Measurements from ENCODE around the gene FKBP3. TPM values are rescaled to one million over a fixed set of nuclear protein-coding genes. Genes with fewer than 3 reads are reported as not detected.
A peak's percentile ranks its signal among the peaks of the same experiment; 100 is the strongest.
"Not testable (repeated sequence)": the region's sequence is repeated elsewhere in the genome, so short reads cannot be mapped to it uniquely, and the experiment has no call there.

Gene FKBP3
- total RNA-seq, 1 donor from 2014 or later, result 67.0 TPM

DNA sequence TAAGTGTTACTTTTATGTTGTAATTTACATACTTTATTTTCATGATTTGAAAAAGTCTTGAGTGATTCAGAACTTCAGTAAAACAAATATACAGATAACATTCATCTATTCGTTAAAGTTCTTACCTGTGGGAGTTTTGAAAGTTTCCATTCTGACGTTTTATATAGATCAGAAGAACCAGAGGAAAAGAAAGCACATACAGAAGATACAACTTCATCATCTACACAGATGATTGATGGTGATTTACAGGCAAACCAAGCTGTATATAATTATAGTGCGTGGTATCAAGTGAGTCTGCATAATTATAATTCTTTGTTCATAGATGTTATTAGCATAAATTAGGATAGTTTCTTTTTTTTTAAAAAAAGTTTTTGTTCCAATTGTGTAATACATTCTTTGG is 20.0 kb downstream of the FKBP3 start:
- no peak for DNase-seq (ENCODE audit: low read depth)

DNA sequence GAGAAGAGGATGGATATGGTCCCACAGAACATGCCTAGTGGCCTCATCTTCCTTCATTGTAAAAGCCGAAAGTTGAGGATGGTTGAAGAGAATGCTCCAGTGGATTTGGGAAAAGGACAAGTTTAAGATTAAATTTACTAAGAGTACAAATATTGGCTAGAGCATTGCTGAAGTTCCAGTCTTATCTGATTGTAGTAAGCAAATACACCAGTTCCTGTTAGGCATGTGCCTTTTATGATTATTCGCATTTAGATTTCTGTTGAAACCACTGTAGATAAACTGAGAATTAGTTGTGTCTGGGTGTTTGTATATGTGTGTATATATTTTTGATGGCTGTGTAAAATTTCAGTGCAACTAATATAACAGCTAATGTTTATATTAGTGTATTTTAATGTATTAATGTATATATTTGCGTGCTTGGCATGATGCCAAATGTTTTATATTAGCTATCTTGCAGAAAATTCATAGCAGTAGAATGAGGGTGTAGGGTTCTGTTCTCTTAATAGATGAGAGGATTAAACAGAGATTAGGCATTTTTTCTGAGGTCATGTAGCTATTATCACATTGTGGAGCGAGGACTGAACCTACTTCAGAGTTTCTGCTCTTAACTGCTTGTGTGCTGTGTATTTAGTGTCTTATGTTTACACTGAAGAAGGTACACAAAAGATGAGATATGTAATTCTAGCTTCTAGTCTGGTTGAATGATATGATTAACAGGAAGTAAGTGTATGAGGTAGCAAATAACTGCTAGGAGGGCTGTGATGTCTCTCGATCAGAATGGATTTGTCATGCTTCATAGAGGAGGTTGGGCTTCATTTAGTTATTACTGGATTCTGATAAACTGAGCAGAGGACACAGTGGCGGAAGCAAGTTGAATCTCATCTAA is 21.1 kb downstream of the FKBP3 start:
- DNase-seq (ENCODE audit: low read depth), result no peak

DNA sequence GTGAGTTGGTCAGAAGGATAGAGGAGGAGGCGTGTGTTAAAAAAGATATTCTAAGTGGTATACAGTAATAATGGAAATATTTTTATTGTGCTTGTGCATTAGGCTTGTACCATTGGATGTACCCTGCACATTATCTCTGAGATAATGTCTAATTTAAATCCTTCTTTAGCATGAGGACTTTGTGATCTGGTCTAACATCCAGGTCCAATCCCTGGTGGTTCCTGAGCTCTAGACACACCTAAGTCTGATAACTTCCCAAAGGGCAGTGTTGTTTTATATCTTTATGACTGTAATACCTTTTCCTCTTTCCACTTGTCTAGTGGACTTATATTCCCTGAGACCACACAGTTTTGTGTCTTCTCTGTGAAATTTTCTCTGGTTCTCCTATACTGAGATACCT is 29.7 kb downstream of the FKBP3 start:
- no peak for DNase-seq (ENCODE audit: low read depth)

DNA sequence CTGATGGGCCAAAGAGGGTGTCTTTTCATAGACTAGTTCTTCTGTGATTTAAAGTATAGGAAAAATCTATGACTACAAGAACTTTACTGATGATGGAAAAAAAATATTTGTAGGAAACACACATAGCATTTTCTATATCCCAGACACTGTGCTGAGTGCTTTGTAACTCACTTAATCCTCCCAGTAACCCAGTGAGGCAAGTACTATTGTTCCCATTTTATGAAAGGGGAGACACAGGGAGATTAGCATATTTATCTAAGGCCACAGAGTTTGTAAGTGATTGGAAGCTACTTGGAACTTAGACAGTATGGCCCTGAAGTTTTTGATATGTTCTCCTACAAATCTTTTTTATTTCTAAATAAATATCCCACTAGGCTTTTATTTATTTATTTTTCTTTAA is 30.5 kb downstream of the FKBP3 start:
- no peak for DNase-seq (ENCODE audit: low read depth)

DNA sequence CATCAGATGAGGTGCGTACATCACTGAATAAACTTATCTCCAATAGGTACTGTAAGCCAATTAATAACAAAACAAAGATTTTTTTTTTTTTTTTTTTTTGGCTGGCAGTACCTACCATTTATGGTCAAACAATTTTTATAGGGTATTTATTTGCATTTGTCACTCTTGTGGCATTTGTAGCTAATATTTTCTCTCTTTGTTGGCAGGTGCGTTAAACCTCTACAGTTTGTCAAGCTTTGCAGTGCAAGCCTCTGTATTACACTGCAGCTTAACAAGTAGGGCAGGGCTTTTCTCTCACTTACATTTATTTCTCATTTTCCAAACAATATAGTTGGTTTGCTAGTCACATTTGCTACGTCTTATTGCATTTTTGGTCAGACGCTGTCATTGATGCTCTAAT is 38.1 kb downstream of the FKBP3 start:
- DNase-seq (ENCODE audit: low read depth), result no peak

DNA sequence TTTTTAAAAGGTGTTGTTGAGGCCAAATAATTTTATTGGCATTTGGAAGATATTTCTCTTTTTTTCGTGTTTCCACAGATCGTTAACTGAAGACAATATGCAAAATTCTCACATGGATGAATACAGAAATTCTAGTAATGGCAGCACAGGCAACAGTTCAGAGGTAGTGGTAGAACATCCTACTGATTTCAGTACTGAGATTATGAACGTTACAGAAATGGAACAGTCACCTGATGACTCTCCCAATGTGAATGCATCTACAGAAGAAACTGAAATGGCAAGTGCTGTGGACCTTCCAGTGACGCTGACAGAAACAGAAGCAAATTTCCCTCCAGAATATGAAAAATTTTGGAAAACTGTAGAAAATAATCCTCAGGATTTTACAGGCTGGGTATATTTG is 39.1 kb downstream of the FKBP3 start:
- DNase-seq (ENCODE audit: low read depth), result no peak

DNA sequence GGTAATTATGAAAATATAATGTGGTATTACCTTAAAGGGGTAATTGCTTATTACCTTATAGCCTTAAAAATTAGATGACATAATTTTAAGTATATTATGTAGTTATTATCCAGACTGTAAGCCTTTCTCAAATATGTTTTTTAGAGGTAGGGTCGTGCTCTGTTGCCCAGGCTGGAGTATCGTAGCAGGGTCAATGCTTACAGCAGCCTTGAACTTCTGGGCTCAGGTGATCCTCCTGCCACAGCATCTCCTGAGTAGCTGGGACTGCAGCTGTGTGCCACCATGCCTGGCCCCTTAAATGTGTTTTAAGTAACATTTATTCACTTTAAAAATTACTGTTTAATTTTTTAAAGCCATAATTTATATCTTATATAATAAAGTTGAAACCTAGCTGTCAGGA is 40.0 kb downstream of the FKBP3 start:
- no peak for DNase-seq (ENCODE audit: low read depth)

DNA sequence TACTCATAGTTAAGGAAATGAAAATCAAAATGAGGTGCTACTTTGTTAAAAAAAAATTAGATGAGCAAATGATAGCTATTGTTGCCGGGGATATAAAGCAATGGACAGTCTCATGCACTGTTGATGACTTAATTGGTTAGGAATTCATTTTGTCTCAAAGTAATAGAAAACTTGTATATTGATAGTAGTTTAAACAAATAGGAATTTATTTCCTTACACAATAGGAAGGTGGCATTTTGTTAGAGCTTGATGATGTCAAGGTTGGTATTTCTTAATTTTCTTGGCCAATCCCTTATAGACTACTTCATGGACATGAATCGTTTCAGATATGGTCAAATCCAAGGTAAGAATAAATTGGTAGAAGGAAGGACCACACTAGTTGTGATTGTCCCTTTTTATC is 42.6 kb downstream of the FKBP3 start:
- DNase-seq (ENCODE audit: low read depth), result no peak

DNA sequence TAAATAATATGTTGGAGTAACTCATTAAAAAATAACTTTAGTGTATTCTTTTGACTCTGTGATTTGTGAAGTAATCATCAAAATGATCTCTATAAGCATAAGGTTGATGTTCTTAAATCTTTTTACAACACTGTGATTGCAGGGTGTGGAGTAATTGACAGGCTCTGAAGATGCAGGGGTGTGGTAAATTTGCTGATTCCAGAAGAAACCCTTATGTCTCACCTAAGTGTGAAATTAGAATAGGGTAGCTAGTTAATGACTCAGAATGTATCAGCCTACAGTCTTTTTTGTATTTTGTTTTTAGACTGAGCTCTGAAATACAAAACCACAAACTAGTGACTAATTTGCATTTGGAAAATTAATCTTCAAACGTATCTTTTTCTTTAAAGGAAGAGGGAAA is 44.5 kb downstream of the FKBP3 start:
- DNase-seq (ENCODE audit: low read depth), result no peak

DNA sequence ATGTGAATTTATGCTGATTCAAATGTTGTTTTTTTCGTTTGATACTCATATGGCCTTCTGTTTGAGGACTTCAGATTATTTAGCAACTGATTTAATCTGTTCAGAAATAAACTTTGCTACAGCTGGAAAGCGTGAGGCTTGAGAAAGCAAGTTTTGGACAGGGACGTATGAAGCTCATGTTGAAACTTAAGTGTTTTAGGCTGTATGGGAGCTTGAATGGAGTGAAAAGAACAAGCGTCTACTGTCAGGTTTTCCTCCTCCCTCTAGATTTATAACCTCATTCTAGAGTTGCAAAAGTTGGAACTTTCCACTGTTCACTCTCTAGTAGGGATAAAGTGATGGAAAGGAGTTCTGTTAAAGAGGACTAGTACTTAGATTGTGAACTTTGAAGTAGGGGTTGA is 49.3 kb downstream of the FKBP3 start:
- peak; percentile 23 for DNase-seq (ENCODE audit: low read depth)

DNA sequence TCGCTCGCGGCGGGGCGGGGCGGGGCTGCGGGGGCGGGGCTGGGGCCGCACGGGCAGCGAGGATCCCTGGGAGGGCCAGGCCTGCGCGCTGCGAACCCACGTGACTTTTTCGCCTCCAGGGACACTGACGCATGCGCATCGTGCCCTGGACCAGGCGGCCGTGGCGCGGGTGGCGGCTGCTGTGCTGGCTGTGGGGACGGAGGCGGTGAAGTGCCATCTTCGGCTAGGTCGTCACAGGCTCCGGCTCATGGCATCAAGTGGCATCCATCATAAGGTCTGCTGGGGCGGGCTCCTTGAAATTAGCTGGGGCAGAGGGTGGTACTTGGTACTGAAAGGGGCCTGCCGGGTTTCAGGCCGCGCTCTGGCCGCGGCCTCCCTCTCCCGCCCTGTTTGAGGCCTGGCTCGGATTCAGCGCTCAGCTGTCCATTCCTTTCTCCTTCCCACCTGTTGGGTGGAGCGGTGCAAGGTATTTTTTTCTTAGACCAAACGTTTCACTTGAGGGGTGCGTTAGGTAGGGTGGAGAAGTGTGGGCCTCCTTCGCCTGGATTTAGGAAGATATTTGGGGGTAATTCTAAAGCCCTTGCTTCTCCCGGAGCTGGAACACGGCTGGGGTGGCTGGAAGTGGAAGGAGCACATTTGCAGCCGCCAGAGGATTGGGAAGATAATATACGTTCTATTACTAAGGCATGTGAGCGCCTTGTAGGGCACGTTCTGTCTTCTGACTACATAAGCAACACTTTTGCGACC is 50.1 kb downstream of the FKBP3 start, which contains the start of gene PRPF39:
PRPF39 (plus strand) TSS at position 141 of the 747 bp plus-strand sequence. CDS start 11,124 bp downstream, outside the sequence.
- DNase-seq (ENCODE audit: low read depth), result peak; percentile 96

DNA sequence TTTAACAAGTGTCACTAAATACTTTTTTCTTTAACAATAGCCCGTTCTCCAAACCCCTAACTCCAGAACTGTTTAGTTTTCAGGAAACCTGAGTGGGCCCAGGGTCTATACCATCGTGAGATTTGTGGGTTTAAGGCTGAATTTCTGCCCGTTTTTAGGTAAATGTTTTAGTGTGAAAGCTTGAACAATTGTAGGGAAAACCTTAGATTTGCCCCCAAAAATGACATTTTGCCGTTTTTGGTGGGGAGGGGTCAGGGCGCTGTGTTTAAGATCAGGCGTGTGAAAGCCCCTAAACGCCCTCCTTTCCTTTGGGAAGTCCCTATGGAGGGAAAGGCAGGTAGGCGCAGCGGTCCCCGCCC is 50.7 kb downstream of the FKBP3 start:
- DNase-seq (ENCODE audit: low read depth), result no peak

DNA sequence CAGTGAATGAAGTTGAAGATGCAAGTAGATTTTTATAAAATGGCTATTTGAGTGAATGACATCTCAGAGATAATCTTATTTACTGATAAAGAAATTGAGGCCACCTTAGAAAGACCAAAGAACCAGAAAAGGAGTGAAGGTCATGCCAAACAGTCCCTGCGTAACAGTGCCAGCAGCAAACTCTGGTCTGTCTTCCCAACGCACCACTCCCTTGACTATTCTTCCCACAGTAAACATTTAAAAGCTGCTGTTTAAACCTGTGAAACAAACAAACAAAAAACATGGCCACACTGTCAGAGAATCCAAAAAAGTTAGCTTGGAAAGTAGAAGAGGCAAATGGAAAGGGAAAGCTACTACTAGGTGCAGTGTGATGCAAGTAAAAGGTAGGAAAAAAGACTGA is 51.9 kb downstream of the FKBP3 start:
- no peak for DNase-seq (ENCODE audit: low read depth)

DNA sequence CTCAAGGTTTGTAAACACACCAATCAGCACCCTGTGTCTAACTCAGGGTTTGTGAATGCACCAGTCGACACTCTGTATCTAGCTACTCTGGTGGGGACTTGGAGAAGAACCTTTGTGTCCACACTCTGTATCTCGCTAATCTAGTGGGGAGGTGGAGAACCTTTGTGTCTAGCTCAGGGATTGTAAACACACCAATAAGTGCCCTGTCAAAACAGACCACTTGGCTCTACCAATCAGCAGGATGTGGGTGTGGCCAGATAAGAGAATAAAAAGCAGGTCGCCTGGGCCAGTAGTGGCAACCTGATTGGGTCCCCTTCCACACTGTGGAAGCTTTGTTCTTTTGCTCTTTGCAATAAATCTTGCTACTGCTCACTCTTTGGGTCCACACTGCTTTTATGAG is 53.2 kb downstream of the FKBP3 start:
- not testable (repeated sequence) for DNase-seq (ENCODE audit: low read depth)

DNA sequence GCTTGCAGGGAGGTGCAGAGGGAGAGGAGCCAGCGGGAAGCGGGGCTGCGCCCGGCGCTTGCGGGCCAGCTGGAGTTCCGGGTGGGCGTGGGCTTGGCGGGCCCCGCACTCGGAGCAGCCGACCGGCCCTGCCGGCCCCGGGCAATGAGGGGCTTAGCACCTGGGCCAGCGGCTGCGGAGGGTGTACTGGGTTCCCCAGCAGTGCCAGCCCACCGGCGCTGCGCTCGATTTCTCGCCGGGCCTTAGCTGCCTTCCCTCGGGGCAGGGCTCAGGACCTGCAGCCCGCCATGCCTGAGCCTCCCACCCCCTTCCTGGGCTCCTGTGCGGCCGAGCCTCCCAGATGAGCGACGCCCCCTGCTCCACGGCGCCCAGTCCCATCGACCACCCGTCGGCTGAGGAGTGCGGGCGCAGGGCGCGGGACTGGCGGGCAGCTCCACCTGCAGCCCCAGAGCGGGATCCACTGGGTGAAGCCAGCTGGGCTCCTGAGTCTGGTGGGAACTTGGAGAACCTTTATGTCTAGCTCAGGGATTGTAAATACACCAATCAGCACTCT is 53.8 kb downstream of the FKBP3 start:
- not testable (repeated sequence) for DNase-seq (ENCODE audit: low read depth)

DNA sequence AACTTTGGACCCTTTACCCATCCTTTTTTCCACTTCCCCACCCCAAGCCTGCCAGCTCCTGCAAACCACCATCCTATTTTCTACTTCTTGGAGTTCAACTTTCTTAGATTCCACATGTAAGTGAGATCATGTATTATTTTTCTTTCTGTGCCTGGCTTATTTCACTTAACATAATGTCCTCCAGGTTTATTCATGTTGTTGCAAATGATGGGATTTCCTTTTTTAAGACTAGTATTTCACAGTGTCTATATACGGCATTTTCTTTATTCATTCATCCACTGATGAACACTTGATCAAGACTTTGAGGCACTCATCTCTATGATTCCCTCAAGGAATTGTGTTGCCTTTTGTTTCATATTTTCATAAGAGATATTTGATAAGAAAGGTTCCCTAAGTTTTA is 56.0 kb downstream of the FKBP3 start:
- no peak for DNase-seq (ENCODE audit: low read depth)

DNA sequence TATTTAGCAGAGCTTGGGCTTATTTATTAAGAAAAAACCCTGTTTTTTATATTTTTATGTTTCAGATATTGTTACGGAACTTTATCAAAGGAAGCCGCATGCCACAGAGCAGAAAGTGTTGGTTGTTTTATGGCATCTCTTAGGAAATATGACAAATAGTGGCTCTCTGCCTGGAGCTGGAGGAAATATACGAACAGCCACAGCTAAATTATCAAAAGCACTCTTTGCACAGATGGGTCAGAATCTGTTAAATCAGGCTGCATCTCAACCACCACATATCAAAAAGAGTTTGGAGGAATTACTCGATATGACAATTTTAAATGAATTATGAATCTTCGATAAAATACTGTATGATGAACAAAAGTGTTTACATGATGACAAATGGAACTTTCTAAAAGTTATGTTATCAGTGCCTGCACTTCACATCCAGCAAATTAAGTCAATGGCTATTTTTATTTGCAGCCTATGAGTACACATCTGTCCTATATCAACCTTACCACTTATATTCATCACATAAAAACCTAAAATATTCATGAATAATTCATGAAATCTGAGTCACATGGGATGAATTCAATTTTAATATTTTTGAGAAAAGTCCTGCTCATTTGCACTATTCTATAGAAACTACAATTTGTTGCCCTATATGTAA is 60.9 kb downstream of the FKBP3 start:
- DNase-seq (ENCODE audit: low read depth), result no peak

DNA sequence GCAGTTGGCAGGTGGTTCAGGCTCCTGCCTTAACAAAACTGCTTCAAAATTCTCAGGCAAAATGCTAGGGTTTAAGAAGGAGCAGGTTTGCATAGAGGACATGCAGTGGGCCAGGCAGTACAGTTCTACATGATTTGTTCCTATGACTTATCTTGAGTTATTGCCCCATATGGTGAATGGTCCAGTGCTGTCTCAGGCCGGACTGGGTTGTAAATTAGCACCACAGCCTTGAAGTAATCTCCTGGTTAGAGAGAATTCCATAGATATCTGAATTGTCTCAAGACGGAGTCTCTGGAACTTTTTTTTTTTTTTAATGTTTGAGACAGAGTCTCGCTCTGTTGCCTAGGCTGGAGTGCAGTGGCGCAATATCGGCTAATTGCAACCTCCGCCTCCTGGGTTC is 62.2 kb downstream of the FKBP3 start:
- no peak for DNase-seq (ENCODE audit: low read depth)

DNA sequence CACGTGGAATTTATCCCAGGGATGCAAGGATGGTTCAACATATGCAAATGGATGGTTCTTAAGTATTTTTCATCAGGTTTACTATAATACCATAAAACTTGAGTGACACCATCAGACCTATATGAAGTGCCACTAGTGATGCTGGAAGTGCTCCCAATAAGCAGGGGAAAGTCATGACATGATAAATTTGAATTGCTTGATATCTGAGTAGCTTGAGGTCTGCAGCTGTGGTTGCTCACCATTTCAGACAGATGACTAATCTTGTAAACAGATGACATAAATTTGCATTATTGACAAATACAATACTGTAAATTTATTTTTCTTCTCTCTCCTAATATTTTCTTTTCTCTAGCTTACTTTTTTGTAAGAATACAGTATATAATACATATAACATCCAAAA is 64.1 kb downstream of the FKBP3 start:
- DNase-seq (ENCODE audit: low read depth), result peak; percentile 70

DNA sequence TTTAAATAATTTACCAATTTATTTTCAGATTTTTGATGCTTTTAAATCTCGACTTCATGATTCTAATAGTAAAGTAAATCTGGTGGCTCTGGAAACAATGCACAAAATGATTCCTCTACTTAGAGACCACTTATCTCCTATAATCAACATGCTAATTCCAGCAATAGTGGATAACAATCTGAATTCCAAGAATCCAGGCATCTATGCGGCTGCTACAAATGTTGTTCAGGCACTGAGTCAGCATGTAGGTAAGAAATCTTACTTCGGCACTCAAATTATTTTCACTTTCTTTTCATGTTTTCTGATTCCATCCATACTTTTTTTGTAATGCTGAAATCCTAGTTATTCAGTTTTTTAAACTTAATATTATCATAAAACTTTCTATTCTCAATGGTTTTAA is 65.9 kb downstream of the FKBP3 start:
- DNase-seq (ENCODE audit: low read depth), result no peak

DNA sequence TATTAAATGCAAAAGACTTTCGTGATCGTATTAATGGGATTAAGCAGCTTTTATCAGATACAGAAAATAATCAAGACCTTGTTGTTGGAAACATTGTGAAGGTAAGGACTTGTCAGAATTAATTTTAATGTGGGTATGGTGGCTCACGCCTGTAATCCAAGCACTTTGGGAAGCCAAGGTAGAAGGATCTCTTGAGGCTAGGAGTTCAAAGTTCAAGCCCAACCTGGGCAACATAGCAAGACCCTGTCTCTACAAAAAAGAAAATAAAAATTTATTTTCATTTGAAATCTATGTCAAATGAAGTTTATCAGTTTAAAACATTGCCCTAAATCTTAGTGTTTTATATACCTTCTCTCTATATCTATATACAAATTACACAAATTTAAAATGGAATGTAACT is 67.6 kb downstream of the FKBP3 start:
- no peak for DNase-seq (ENCODE audit: low read depth)

DNA sequence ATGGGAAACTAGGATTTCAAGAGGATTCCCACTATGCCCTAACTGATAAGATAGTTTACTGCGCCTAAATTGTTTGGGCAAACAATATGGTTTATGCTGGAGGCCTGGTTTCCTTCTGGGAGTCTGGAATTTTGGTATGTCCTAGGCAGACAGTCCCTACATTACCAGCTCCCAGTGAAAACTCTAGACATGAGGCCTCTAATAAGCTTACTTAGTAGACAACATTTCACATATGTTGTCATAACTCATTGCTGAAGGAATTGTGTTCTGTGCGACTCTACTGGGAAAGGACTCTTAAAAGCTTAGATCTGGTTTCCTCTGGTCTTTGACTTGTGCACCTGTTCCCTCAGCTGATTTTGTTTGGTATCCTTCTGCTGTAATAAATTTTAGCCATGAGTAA is 68.3 kb downstream of the FKBP3 start:
- peak; percentile 78 for DNase-seq (ENCODE audit: low read depth)

Measured in myocyte (in vitro differentiated cells).